Spleen (tissue), 11 donors: ENCODE data around the gene PARP14. TPM values are rescaled to one million over a fixed set of nuclear protein-coding genes. Genes with fewer than 3 reads are reported as not detected.

Experiments
- DNase-seq: peaks from one replicate; pipeline ENCODE4 v3.0.0-alpha.2; 2020
- H3K27ac ChIP-seq, 8 donors: fragments of 200-600 bp; sonication (generic) in 7 of 8; 1 replicate in 4 of 8; 2 replicates in 4 of 8; pipeline versions ENCODE4 v1.5.0 to v1.8.0; 2016 to 2021; ENCODE audit warnings: inconsistent platforms in 4 of 8, mild to moderate bottlenecking in 4 of 8, moderate library complexity in 1 of 8
- H3K27me3 ChIP-seq, 7 donors: fragments of 200-600 bp; sonication (generic) in 6 of 7; replicated peaks in 1 of 7; 1 replicate in 4 of 7; 2 replicates in 3 of 7; pipeline versions ENCODE4 v1.5.0 to v1.8.0; 2016 to 2021; ENCODE audit warnings: inconsistent platforms in 3 of 7, mild to moderate bottlenecking in 1 of 7
- H3K36me3 ChIP-seq, 6 donors: fragments of 200-600 bp; sonication (generic) in 5 of 6; 1 replicate in 4 of 6; 2 replicates in 2 of 6; pipeline versions ENCODE4 v1.5.0 to v1.8.0; 2016 to 2021; ENCODE audit warnings: inconsistent platforms in 2 of 6
- H3K4me1 ChIP-seq, 6 donors: fragments of 200-600 bp; sonication (generic) in 5 of 6; 1 replicate in 3 of 6; 2 replicates in 3 of 6; pipeline versions ENCODE4 v1.5.0 to v1.8.0; 2016 to 2021; ENCODE audit warnings: inconsistent platforms in 3 of 6
- H3K4me3 ChIP-seq, 8 donors: fragments of 200-600 bp; sonication (generic) in 7 of 8; 1 replicate in 4 of 8; 2 replicates in 4 of 8; pipeline versions ENCODE4 v1.5.0 to v1.8.0; 2016 to 2021; ENCODE audit warnings: inconsistent platforms in 4 of 8, mild to moderate bottlenecking in 4 of 8, moderate library complexity in 2 of 8
- H3K9me3 ChIP-seq, 8 donors: fragments of 200-600 bp; sonication (generic) in 7 of 8; 1 replicate in 4 of 8; 2 replicates in 4 of 8; pipeline versions ENCODE4 v1.5.0 to v1.8.0; 2016 to 2021; ENCODE audit warnings: inconsistent platforms in 4 of 8
- POLR2A ChIP-seq, 3 donors: fragments of 450-650 bp; IDR thresholded peaks; one replicate each; pipeline ENCODE4 v1.5.1; 2017; ENCODE audit warnings: antibody characterized with exemption in 3 of 3, mild to moderate bottlenecking in 1 of 3
- POLR2AphosphoS5 ChIP-seq, 3 donors: sonication (generic); formaldehyde crosslinking; IDR thresholded peaks; one replicate each; pipeline ENCODE4 v1.5.1; 2017; ENCODE audit warnings: antibody characterized with exemption in 3 of 3
- WGBS, 5 donors: extraction: QIAGEN DNeasy Blood & Tissue Kit in 3 of 5; methylation state at CpG; one replicate each; pipeline versions ENCODE4 v1.1.5 to v1.1.7; 2013 to 2018; 5-methylcytosine and 5-hydroxymethylcytosine counted together
- intact Hi-C: fragments of 100-400 bp; cut with DNase I; formaldehyde crosslinking; loops from one replicate; pipeline ENCODE4 v1.15.0; 2023; ENCODE audit warnings: low total_unique reads
- polyA plus RNA-seq, 3 donors: library from polyadenylated mRNA; stranded (reverse); fragments of 200-250 nt; gene quantifications; one replicate each; pipeline ENCODE4 v1.2.1, GENCODE V29; 2013
- total RNA-seq, 7 donors: library from RNA; depleted of rRNA in 3 of 7; stranded (reverse); fragments of >200 nt in 3 of 7; fragmentation: NEBNext Ultra II Directional in 4 of 7; extraction: Animal tissue kit (Norgen Biotek cat#: 25700) in 4 of 7; gene quantifications; one replicate each; pipeline versions ENCODE4 v1.1.0 to v1.2.1, GENCODE V29; 2016 to 2021
- TF ChIP-seq, protein P1 (sequence below), 11 experiments: fragments of 200-600 bp in 7 of 11; fragments of 450-650 bp in 4 of 11; sonication (generic) in 4 of 11; IDR thresholded peaks in 8 of 11; conservative IDR thresholded peaks in 3 of 11; 1 replicate in 7 of 11; 2 replicates in 4 of 11; pipeline versions ENCODE4 v1.4.0 to v1.8.0; 2016 to 2021; ENCODE audit warnings: antibody characterized with exemption in 11 of 11, inconsistent platforms in 4 of 11, mild to moderate bottlenecking in 1 of 11
- donor health status: healthy with polysubstance abuse.
- donor health status: DM: no; HTN: no; CAD: no; lungs with moderate emphysema.
- donor health status: DM: no; HTN: no; CAD: no.
- donor health status: Bipolar disorder and iron deficiency.
- donor health status: healthy.
- donor health status: DM: no; HTN: no; CAD: no.
- donor health status: DM: yes; HTN: yes; CAD: no.

Gene PARP14
- total and polyA plus RNA-seq, 10 donors, result 17.4 to 187 (median 153) TPM

DNA sequence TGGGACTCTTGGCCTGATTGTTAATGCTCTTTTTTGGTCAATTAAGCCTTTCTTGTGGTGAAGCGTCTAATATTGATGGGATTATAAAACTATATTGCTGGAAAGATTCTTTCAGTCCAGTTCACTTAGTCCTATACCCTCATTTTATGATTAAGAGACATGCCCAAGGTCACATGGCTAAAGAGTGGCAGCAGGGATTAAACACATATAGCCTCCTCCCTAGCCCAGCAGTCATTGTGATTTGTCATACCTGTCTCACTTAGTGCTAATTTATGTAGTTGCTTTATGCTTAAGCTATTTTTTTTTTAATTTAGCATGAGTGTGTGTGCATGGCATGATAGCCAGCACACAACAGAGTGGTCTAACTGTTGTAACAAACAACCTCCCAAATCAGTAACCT lies 9.5 kb downstream of the PARP14 start:
- H3K27me3 ChIP-seq, result no peaks in the 10 kb centered on the region
- WGBS, 5 donors, result 93 to 100% (median 97%) methylated on average over 1 of the region's 1 CpG
- peak overlapping the region in 1 of 8 donors; percentile 20 for H3K27ac ChIP-seq
- H3K9me3 ChIP-seq, result no peaks in the 10 kb centered on the region
- TF ChIP-seq POLR2A (IDR thresholded peaks at IDR 0.05) (no peak), POLR2AphosphoS5 (IDR thresholded peaks at IDR 0.05) (no peak)
- TF ChIP-seq, protein P1, sequence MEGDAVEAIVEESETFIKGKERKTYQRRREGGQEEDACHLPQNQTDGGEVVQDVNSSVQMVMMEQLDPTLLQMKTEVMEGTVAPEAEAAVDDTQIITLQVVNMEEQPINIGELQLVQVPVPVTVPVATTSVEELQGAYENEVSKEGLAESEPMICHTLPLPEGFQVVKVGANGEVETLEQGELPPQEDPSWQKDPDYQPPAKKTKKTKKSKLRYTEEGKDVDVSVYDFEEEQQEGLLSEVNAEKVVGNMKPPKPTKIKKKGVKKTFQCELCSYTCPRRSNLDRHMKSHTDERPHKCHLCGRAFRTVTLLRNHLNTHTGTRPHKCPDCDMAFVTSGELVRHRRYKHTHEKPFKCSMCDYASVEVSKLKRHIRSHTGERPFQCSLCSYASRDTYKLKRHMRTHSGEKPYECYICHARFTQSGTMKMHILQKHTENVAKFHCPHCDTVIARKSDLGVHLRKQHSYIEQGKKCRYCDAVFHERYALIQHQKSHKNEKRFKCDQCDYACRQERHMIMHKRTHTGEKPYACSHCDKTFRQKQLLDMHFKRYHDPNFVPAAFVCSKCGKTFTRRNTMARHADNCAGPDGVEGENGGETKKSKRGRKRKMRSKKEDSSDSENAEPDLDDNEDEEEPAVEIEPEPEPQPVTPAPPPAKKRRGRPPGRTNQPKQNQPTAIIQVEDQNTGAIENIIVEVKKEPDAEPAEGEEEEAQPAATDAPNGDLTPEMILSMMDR (IDR thresholded peaks at IDR 0.05 in 8 of 11, conservative IDR thresholded peaks at IDR 0.05 in 3 of 11), result no peak
- H3K4me1 ChIP-seq, result peaks cover 8 to 36% (median 23%) of the 10 kb centered on the region in 6 donors
- H3K36me3 ChIP-seq, result peaks cover 0 to 46% (median 4%) of the 10 kb centered on the region in 6 donors
- intact Hi-C loops, result no loop called here
- no peak for DNase-seq
- no peak overlapping the region for H3K4me3 ChIP-seq

DNA sequence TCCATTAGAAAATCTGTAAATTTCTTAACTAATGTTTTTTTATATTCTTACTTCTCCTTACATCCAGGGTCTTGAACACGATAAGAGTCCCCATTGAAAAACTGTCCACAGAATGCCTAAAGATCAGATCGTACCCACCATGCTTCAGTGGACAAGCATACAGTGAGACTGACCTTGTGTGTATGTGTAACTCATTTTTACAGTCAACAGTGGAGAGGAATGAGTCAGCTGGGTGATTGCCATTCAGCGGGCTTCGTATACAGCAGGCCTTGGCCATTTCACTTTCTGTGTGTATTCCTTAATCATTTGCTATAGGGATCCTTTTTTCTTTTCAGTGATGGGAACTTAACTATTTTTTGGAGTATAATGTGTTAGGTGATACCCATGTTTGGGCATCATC lies 10.6 kb downstream of the PARP14 start:
- 78 to 94% (median 81%) methylated on average over 4 of the region's 4 CpGs for WGBS, 5 donors
- H3K27ac ChIP-seq, result peak overlapping the region in 1 of 8 donors; percentile 1
- no peak overlapping the region for H3K4me3 ChIP-seq
- no peaks in the 10 kb centered on the region for H3K27me3 ChIP-seq
- TF ChIP-seq, protein P1 (IDR thresholded peaks at IDR 0.05 in 8 of 11, conservative IDR thresholded peaks at IDR 0.05 in 3 of 11), result no peak
- TF ChIP-seq POLR2A (IDR thresholded peaks at IDR 0.05) (no peak), POLR2AphosphoS5 (IDR thresholded peaks at IDR 0.05) (no peak)
- intact Hi-C loops, result no loop called here
- H3K9me3 ChIP-seq, result no peaks in the 10 kb centered on the region
- peaks cover 0 to 52% (median 9%) of the 10 kb centered on the region in 6 donors for H3K36me3 ChIP-seq
- peaks cover 11 to 43% (median 29%) of the 10 kb centered on the region in 6 donors for H3K4me1 ChIP-seq
- DNase-seq, result no peak

DNA sequence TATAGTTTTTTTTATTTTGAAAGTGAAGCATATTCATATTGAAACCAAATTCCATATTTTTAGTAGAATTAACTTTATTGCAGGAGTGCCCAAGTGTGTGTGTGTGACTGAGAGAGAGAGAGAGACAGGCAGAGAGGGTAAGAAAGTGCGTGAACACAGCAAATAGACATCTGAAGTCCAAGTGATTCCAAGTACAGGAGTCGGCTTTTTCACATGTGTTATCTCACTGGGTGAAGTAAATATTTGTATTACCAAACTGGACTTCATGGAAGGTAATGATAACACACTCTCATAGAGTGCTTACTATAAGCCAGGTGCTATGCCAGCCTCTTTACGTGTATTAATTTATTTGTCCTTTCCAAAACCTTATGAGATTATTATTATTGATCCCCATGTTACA lies 12.0 kb downstream of the PARP14 start:
- H3K27me3 ChIP-seq, result no peaks in the 10 kb centered on the region
- H3K36me3 ChIP-seq, result peaks cover 0 to 58% (median 16%) of the 10 kb centered on the region in 6 donors
- H3K27ac ChIP-seq, result peak overlapping the region in 1 of 8 donors; percentile 9
- H3K9me3 ChIP-seq, result no peaks in the 10 kb centered on the region
- TF ChIP-seq POLR2AphosphoS5 (IDR thresholded peaks at IDR 0.05), result no peak
- peaks cover 3 to 58% (median 33%) of the 10 kb centered on the region in 6 donors for H3K4me1 ChIP-seq
- 90 to 95% (median 92%) methylated on average over 3 of the region's 3 CpGs for WGBS, 5 donors
- DNase-seq, result no peak
- H3K4me3 ChIP-seq, result no peak overlapping the region
- intact Hi-C loops, result no loop called here

DNA sequence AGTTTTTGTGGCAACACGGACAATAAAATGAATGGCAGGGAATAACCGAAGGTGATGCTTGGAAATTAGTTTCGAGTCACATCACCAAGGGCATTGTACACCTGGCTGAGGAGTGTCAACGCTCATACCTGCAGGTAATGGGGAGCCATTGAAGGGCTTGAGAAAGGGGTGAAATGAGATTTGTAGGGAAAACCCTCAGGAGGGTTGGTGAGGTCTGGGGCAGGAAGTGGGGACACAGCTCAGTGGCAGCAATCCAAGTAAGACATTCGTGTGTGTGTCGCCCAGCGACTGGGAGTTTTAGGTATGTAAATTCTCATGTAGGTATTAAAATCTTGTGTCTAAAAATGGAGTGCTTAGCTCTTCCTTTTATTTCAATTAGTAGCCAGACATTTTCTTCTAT lies 14.3 kb downstream of the PARP14 start:
- 52 to 67% (median 63%) methylated on average over 7 of the region's 7 CpGs for WGBS, 5 donors
- TF ChIP-seq, protein P1 (IDR thresholded peaks at IDR 0.05 in 8 of 11, conservative IDR thresholded peaks at IDR 0.05 in 3 of 11), result no peak
- TF ChIP-seq POLR2AphosphoS5 (IDR thresholded peaks at IDR 0.05), result peak in 2 of 3 donors; percentile 8 to 61
- Histone ChIP-seq H3K9me3 (no peaks in the 10 kb centered on the region), H3K27ac (peak overlapping the region in 5 of 8 donors; percentile 30 to 74 (median 53)), H3K27me3 (no peaks in the 10 kb centered on the region), H3K36me3 (peaks cover 0 to 63% (median 23%) of the 10 kb centered on the region in 6 donors), H3K4me3 (no peak overlapping the region), H3K4me1 (peaks cover 2 to 77% (median 40%) of the 10 kb centered on the region in 6 donors)
- intact Hi-C loops, result no loop called here
- peak; percentile 81 for DNase-seq
